Small intestine (tissue), 7 donors: ENCODE results near the gene BCL3. TPM values are rescaled to one million over a fixed set of nuclear protein-coding genes. Genes with fewer than 3 reads are reported as not detected.

Source experiments
- DNase-seq, 2 donors: peaks; one replicate each; pipeline versions ENCODE4 v3.0.0 to v3.0.0-alpha.2; 2013
- FAIRE-seq: peaks from 2 replicates; lab custom pipeline; 2012; peaks lifted over from hg19 to GRCh38; lab: Jason Lieb, UNC
- H3K27ac ChIP-seq, 3 donors: one replicate each; pipeline ENCODE4 v1.5.1; 2013; ENCODE audit warnings: low read length in 2 of 3, mild to moderate bottlenecking in 2 of 3, control low read depth in 1 of 3, inconsistent platforms in 1 of 3, low read depth in 1 of 3, moderate library complexity in 1 of 3
- H3K27me3 ChIP-seq, 3 donors: one replicate each; pipeline ENCODE4 v1.6.1; 2013; ENCODE audit warnings: low read length in 3 of 3, inconsistent platforms in 1 of 3; ENCODE audit not compliant: control insufficient read depth in 3 of 3, insufficient read depth in 3 of 3
- H3K36me3 ChIP-seq, 3 donors: one replicate each; pipeline ENCODE4 v1.6.1; 2013; ENCODE audit warnings: low read length in 3 of 3, inconsistent platforms in 1 of 3, low read depth in 1 of 3, mild to moderate bottlenecking in 1 of 3, moderate library complexity in 1 of 3; ENCODE audit not compliant: control insufficient read depth in 3 of 3, insufficient read depth in 2 of 3
- H3K4me1 ChIP-seq, 3 donors: one replicate each; pipeline ENCODE4 v1.6.1; 2013; ENCODE audit warnings: low read length in 2 of 3, inconsistent platforms in 1 of 3, low read depth in 1 of 3, mild to moderate bottlenecking in 1 of 3, moderate library complexity in 1 of 3; ENCODE audit not compliant: control insufficient read depth in 3 of 3, insufficient read depth in 2 of 3
- H3K4me3 ChIP-seq, 3 donors: one replicate each; pipeline ENCODE4 v1.5.1; 2013; ENCODE audit warnings: low read length in 3 of 3, control low read depth in 1 of 3, inconsistent platforms in 1 of 3, low read depth in 1 of 3, mild to moderate bottlenecking in 1 of 3, moderate library complexity in 1 of 3
- H3K9me3 ChIP-seq, 2 donors: one replicate each; pipeline ENCODE4 v1.6.1; 2013; ENCODE audit warnings: low read depth in 1 of 2, low read length in 1 of 2; ENCODE audit not compliant: control insufficient read depth in 2 of 2, insufficient read depth in 1 of 2
- WGBS, 3 donors: extraction: QIAGEN DNeasy Blood & Tissue Kit; methylation state at CpG; one replicate each; pipeline ENCODE4 v1.1.7; 2013; 5-methylcytosine and 5-hydroxymethylcytosine counted together
- polyA plus RNA-seq, 4 donors: library from polyadenylated mRNA; stranded (reverse) in 3 of 4; unstranded in 1 of 4; fragments of 200-250 nt in 3 of 4; fragments of 120-200 nt in 1 of 4; gene quantifications; one replicate each; pipeline versions ENCODE4 v1.2.1 to v1.2.3, GENCODE V29; 2013
- donor health status: healthy with polysubstance abuse.
- donor health status: control.
- donor health status: control.
- donor health status: Bipolar disorder and iron deficiency.
- donor health status: healthy.

Gene BCL3
- polyA plus RNA-seq, 4 donors = 48.6 to 136 (median 77.3) TPM

- Histone ChIP-seq H3K27me3 (no peaks in the 10 kb centered on the region), H3K4me1 (peaks cover 0 to 4% (median 0%) of the 10 kb centered on the region in 3 donors), H3K27ac (no peak overlapping the region), H3K4me3 (no peak overlapping the region), H3K36me3 (peaks cover 0 to 98% (median 22%) of the 10 kb centered on the region in 3 donors), H3K9me3 (no peaks in the 10 kb centered on the region)
- FAIRE-seq (no peak), DNase-seq (no peak)
- WGBS, 3 donors = 91 to 96% (median 93%) methylated on average over 4 of the region's 4 CpGs
Observed at GRCh38 chr19:44794610-44795009, 46.1 kb downstream of the BCL3 start.

DNA sequence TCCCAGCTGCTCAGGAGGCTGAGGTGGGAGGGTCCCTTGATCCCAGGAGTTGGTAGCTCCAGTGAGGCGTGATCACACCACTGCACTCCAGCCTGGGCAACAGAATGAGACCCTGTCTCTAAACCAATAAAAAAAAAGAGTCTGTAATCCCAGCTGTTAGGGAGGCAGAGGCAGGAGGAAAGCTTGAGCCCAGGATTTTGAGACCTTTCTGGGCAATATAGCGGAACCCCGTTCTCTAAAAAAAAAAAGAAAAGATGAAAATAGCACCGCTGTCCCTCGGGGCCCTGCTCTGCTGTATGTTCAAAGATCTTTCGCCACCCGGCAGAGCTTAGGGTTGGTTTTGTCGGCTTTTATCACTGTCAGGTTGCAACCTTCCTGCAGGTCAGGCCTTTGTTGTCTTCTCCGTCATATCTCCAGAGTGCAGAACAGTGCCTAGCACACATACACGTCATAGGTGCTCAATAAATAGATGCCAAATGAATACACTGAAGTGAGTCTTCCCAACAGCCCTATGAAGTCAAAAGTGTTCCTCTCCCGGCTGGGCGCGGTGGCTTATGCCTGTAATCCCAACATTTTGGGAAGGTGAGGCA, 47.0 kb downstream of the BCL3 start:
- no peaks in the 10 kb centered on the region for H3K27me3 ChIP-seq
- DNase-seq = no peak
- H3K27ac ChIP-seq = no peak overlapping the region
- H3K36me3 ChIP-seq = peaks cover 0 to 97% (median 17%) of the 10 kb centered on the region in 3 donors
- H3K4me1 ChIP-seq = peaks cover 0 to 12% (median 0%) of the 10 kb centered on the region in 3 donors
- no peak for FAIRE-seq
- WGBS, 3 donors = 87 to 94% (median 92%) methylated on average over 13 of the region's 13 CpGs
- H3K9me3 ChIP-seq = no peaks in the 10 kb centered on the region
- H3K4me3 ChIP-seq = no peak overlapping the region

DNA sequence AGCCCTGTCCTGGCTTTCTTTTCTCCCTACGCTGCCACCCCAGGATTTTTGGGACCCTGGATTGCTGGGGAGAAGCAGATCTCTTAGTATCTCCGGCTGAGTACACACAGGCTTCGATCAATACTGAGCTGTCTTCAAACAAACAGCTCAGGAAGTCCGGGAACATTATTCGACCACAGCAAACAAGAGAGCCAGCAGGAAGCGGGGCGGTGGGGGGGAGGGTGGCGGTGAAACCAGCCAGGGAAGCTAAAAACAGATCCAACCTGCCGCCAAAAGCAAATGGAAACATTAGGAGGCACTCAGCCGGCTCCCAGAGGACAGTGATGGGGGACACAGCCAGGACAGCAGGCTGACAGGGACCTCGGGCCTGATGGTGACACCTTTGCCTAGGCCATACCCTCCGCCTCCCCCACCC, 48.2 kb downstream of the BCL3 start:
- no peaks in the 10 kb centered on the region for H3K27me3 ChIP-seq
- WGBS, 3 donors = 49 to 72% (median 58%) methylated on average over 12 of the region's 12 CpGs
- FAIRE-seq (no peak), DNase-seq (no peak)
- peaks cover 0 to 85% (median 17%) of the 10 kb centered on the region in 3 donors for H3K36me3 ChIP-seq
- no peaks in the 10 kb centered on the region for H3K9me3 ChIP-seq
- H3K4me1 ChIP-seq = peaks cover 0 to 13% (median 0%) of the 10 kb centered on the region in 3 donors
- H3K4me3 ChIP-seq = no peak overlapping the region
- H3K27ac ChIP-seq = peak overlapping the region in 1 of 3 donors; percentile 53

- no peak for FAIRE-seq
Observed at GRCh38 chr19:44799627-44800346, 51.3 kb downstream of the BCL3 start.

GRCh38 chr19:44800461-44800860, 52.0 kb downstream of the BCL3 start:
- Histone ChIP-seq H3K27ac (peak overlapping the region in 1 of 3 donors; percentile 4), H3K4me3 (no peak overlapping the region), H3K36me3 (peaks cover 0 to 73% (median 3%) of the 10 kb centered on the region in 3 donors), H3K27me3 (no peaks in the 10 kb centered on the region), H3K9me3 (peaks cover 0 to 9% of the 10 kb centered on the region in 2 donors), H3K4me1 (peaks cover 0 to 13% (median 0%) of the 10 kb centered on the region in 3 donors)
- WGBS, 3 donors = 0 to 6% (median 5%) methylated on average over 3 of the region's 3 CpGs
- DNase-seq (peak; percentile 79 to 92), FAIRE-seq (no peak)

More at GRCh38 chr19:44799627-44800346, 51.3 kb downstream of the BCL3 start:
- no peak overlapping the region for H3K4me3 ChIP-seq
- H3K27ac ChIP-seq = peak overlapping the region in 1 of 3 donors; percentile 4
- peaks cover 0 to 9% of the 10 kb centered on the region in 2 donors for H3K9me3 ChIP-seq
- DNase-seq = no peak
- H3K36me3 ChIP-seq = peaks cover 0 to 77% (median 3%) of the 10 kb centered on the region in 3 donors
- peaks cover 0 to 13% (median 0%) of the 10 kb centered on the region in 3 donors for H3K4me1 ChIP-seq
- 70 to 71% (median 71%) methylated on average over 9 to 10 of the region's 10 CpGs for WGBS, 3 donors
- no peaks in the 10 kb centered on the region for H3K27me3 ChIP-seq

DNA sequence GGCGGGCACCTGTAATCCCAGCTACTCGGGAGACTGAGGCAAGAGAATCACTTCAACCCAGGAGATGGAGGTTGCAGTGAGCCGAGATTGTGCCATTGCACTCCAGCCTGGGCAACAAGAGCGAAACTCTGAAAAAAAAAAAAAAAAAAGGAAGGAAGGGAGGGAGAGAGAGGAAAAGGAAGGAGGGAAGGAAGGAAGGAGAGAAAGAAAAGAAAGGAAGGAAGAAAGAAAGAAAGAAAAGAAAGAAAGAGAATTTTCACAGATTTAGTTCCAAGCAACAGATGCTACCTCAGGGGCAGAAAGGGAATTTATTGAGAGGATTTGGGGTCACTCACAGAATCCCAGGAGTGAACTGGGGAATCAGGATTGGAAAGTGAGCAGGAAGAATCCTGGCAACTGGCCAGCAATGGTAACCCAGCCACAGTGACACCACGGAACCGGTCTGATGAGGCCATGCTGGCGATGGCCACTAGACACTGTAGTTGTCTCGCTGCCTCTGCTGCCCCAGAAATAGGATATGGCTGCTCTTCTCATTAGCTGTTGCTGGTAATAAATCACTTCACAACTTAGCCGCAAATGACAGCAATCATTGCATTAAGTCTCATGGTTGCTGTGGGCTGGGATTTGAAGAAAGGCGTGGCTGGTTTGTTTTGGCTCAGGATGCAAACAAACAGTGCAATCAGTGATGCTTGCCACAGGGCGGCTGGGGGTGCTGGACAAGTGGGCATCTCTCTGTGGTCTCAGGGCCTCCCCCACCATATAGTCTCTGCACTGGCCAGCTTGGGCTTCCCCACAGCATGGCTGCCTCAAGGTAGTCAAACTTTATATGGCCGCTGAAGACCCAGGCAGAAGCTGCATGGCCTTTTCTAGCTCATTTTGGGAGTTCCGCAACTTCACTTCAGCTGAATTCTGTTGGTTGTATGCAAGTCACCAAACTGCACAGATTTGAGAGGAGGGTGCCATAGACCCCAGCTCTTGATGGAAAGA, 55.2 kb downstream of the BCL3 start:
- Histone ChIP-seq H3K4me3 (no peak overlapping the region), H3K36me3 (peaks cover 0 to 40% (median 0%) of the 10 kb centered on the region in 3 donors), H3K4me1 (peaks cover 0 to 19% (median 4%) of the 10 kb centered on the region in 3 donors), H3K27ac (no peak overlapping the region), H3K27me3 (no peaks in the 10 kb centered on the region), H3K9me3 (peaks cover 0 to 9% of the 10 kb centered on the region in 2 donors)
- WGBS, 3 donors = 87 to 92% (median 91%) methylated on average over 13 of the region's 13 CpGs
- DNase-seq (no peak), FAIRE-seq (no peak)

DNA sequence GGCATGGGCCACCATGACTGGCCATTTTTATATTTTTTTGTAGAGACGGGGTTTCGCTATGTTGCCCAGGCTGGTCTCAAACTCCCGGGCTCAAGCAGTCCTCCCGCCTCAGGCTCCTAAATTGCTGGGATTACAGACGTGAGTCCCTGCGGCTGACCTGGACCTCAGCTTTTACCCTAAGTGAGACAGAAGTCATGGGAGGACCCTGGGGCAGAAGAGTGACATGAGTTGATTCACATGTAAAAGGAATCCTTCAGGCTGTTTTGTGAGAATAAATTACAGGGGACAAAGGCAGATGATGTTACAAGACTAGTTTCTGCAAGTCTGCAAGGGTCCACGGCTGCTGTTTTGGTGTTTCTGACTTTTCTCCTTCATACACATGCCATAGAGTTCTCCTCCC, 57.8 kb downstream of the BCL3 start:
- peaks cover 0 to 31% (median 0%) of the 10 kb centered on the region in 3 donors for H3K36me3 ChIP-seq
- DNase-seq (no peak), FAIRE-seq (no peak)
- H3K4me1 ChIP-seq = peaks cover 3 to 31% (median 4%) of the 10 kb centered on the region in 3 donors
- H3K27me3 ChIP-seq = no peaks in the 10 kb centered on the region
- no peak overlapping the region for H3K27ac ChIP-seq
- H3K4me3 ChIP-seq = no peak overlapping the region
- WGBS, 3 donors = 85 to 88% (median 86%) methylated on average over 7 of the region's 7 CpGs
- H3K9me3 ChIP-seq = peaks cover 0 to 9% of the 10 kb centered on the region in 2 donors
